DOHH2 (cell line): Measurements from ENCODE around the gene STARD3.

Experiments used
- H3F3A ChIP-seq: fragments of 200-600 bp; sonication (generic), shearing (Covaris generic); 2 replicates; pipeline ENCODE4 v1.6.0; 2016; ENCODE audit warnings: antibody characterized with exemption, mild to moderate bottlenecking; ENCODE audit not compliant: control insufficient read depth, insufficient read depth
- H3K27ac ChIP-seq: fragments of 200-600 bp; sonication (generic); 2 replicates; pipeline ENCODE4 v1.5.1; 2014; ENCODE audit warnings: low read depth, mild to moderate bottlenecking, low read length, moderate library complexity
- H3K27me3 ChIP-seq: fragments of 200-600 bp; sonication (generic); 2 replicates; pipeline ENCODE4 v1.6.1; 2014; ENCODE audit warnings: mild to moderate bottlenecking, low read length, mixed read lengths; ENCODE audit not compliant: control insufficient read depth
- H3K36me3 ChIP-seq: fragments of 200-600 bp; sonication (generic); 2 replicates; pipeline ENCODE4 v1.6.1; 2014; ENCODE audit warnings: mild to moderate bottlenecking, low read length, moderate library complexity, mixed read lengths; ENCODE audit not compliant: control insufficient read depth
- H3K4me1 ChIP-seq: fragments of 200-600 bp; sonication (generic); 2 replicates; pipeline ENCODE4 v1.6.1; 2014; ENCODE audit warnings: mild to moderate bottlenecking, low read length, mixed read lengths; ENCODE audit not compliant: control insufficient read depth
- H3K4me2 ChIP-seq: fragments of 200-600 bp; sonication (generic); 2 replicates; pipeline ENCODE4 v1.6.0; 2014; ENCODE audit warnings: mild to moderate bottlenecking, low read length, moderate library complexity
- H3K4me3 ChIP-seq: fragments of 200-600 bp; sonication (generic); 2 replicates; pipeline ENCODE4 v1.5.1; 2014; ENCODE audit warnings: mild to moderate bottlenecking, low read length, mixed read lengths
- H3K79me2 ChIP-seq: fragments of 200-600 bp; sonication (generic); 2 replicates; pipeline ENCODE4 v1.6.1; 2014; ENCODE audit warnings: mild to moderate bottlenecking, low read length, mixed read lengths; ENCODE audit not compliant: control insufficient read depth
- H3K9me2 ChIP-seq: fragments of 200-600 bp; sonication (generic); replicated peaks from 2 replicates; pipeline ENCODE4 v1.6.1; 2014; ENCODE audit warnings: mild to moderate bottlenecking, low read length, mixed read lengths; ENCODE audit not compliant: control insufficient read depth
- H3K9me3 ChIP-seq: fragments of 200-600 bp; sonication (generic); 2 replicates; pipeline ENCODE4 v1.6.1; 2014; ENCODE audit warnings: antibody characterized with exemption, low read length, mixed read lengths; ENCODE audit not compliant: control insufficient read depth, insufficient read depth
- H4K20me1 ChIP-seq: fragments of 200-600 bp; sonication (generic); 2 replicates; pipeline ENCODE4 v1.6.0; 2014; ENCODE audit warnings: low read depth, mild to moderate bottlenecking, antibody characterized with exemption, low read length, moderate library complexity; ENCODE audit not compliant: control insufficient read depth, insufficient read depth
- EZH2phosphoT487 ChIP-seq: fragments of 200-600 bp; sonication (generic); IDR thresholded peaks from 2 replicates; pipeline ENCODE4 v1.6.1; 2017; ENCODE audit warnings: borderline replicate concordance, mild to moderate bottlenecking, antibody characterized with exemption, low read length, moderate library complexity, mixed read lengths
- TF ChIP-seq, protein P1 (sequence below): fragments of 200-600 bp; sonication (generic); IDR thresholded peaks from one replicate; pipeline ENCODE4 v1.5.1; 2014; ENCODE audit warnings: antibody characterized with exemption, mild to moderate bottlenecking, low read depth, low read length; ENCODE audit not compliant: poor library complexity, severe bottlenecking

Gene STARD3

GRCh38 chr17:39631403-39631802 is 5.5 kb upstream of the STARD3 start:
- H3F3A ChIP-seq, result no peaks in the 10 kb centered on the region
- no peaks in the 10 kb centered on the region for H4K20me1 ChIP-seq
- H3K36me3 ChIP-seq, result no peaks in the 10 kb centered on the region
- peaks cover 14% of the 10 kb centered on the region for H3K4me1 ChIP-seq
- H3K27me3 ChIP-seq, result peaks cover 6% of the 10 kb centered on the region
- no peak overlapping the region for H3K27ac ChIP-seq
- H3K4me2 ChIP-seq, result no peak overlapping the region
- no peak overlapping the region for H3K4me3 ChIP-seq
- H3K79me2 ChIP-seq, result 0 out of 2 replicates have a peak, but pooled peaks cover 2% of the 10 kb centered on the region
- no peak for TF ChIP-seq EZH2phosphoT487
- TF ChIP-seq, protein P1, sequence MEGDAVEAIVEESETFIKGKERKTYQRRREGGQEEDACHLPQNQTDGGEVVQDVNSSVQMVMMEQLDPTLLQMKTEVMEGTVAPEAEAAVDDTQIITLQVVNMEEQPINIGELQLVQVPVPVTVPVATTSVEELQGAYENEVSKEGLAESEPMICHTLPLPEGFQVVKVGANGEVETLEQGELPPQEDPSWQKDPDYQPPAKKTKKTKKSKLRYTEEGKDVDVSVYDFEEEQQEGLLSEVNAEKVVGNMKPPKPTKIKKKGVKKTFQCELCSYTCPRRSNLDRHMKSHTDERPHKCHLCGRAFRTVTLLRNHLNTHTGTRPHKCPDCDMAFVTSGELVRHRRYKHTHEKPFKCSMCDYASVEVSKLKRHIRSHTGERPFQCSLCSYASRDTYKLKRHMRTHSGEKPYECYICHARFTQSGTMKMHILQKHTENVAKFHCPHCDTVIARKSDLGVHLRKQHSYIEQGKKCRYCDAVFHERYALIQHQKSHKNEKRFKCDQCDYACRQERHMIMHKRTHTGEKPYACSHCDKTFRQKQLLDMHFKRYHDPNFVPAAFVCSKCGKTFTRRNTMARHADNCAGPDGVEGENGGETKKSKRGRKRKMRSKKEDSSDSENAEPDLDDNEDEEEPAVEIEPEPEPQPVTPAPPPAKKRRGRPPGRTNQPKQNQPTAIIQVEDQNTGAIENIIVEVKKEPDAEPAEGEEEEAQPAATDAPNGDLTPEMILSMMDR, result no peak
- H3K9me2 ChIP-seq, result no peaks in the 10 kb centered on the region
- H3K9me3 ChIP-seq, result no peaks in the 10 kb centered on the region

DNA sequence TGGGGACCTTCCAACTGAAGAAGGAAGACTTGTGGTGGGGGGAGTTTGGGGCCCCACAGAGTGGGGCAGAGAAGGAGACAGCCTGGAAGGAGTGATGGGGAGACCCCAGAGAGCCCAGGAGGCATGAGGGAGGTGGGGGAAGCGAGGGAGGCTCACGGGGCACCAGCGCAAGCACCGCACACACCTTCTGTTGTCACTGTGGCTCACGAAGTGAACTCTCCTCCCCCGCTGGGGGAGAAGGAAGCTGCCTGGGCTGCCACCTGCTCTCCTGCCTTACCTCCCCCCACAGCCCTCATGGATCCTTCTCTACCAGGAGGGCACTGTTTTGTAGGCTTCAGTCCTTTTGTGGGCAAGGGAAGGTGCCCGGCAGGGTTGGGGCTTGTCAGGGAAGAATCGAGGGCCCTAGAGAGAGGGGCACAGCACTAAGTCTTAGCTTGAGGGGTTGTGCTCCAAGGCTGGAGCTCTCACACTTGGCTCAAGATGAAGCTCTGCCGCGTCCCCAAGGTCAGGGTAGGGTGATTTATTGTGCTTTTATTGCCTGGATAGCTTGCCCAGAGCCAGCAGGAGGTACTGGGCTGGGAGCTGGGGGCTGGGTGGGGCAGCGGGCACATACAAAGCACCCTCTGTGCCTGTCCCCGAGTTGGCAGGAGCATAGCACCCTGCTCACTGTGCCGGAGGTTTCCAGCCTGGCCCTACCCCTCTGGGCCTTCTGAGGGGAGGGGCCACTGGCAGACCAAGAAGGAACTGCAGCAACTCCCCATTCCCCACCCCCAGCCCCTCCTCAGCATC is 4.6 kb upstream of the STARD3 start:
- H3K9me3 ChIP-seq, result no peaks in the 10 kb centered on the region
- H3K4me3 ChIP-seq, result no peak overlapping the region
- no peaks in the 10 kb centered on the region for H3K27me3 ChIP-seq
- TF ChIP-seq EZH2phosphoT487, result no peak
- TF ChIP-seq, protein P1, result no peak
- no peak overlapping the region for H3K4me2 ChIP-seq
- H4K20me1 ChIP-seq, result no peaks in the 10 kb centered on the region
- no peak overlapping the region for H3K27ac ChIP-seq
- H3K4me1 ChIP-seq, result peaks cover 17% of the 10 kb centered on the region
- H3K79me2 ChIP-seq, result peaks cover 5% of the 10 kb centered on the region
- no peaks in the 10 kb centered on the region for H3K9me2 ChIP-seq
- H3F3A ChIP-seq, result no peaks in the 10 kb centered on the region
- no peaks in the 10 kb centered on the region for H3K36me3 ChIP-seq

GRCh38 chr17:39633570-39634183 is 3.3 kb upstream of the STARD3 start:
- TF ChIP-seq EZH2phosphoT487, result no peak
- TF ChIP-seq, protein P1, result no peak
- Histone ChIP-seq H3K27me3 (no peaks in the 10 kb centered on the region), H3K4me3 (no peak overlapping the region), H3K9me2 (no peaks in the 10 kb centered on the region), H3K4me1 (peaks cover 28% of the 10 kb centered on the region), H4K20me1 (no peaks in the 10 kb centered on the region), H3K27ac (no peak overlapping the region), H3K79me2 (peaks cover 18% of the 10 kb centered on the region), H3F3A (no peaks in the 10 kb centered on the region), H3K4me2 (no peak overlapping the region), H3K9me3 (no peaks in the 10 kb centered on the region), H3K36me3 (peaks cover 5% of the 10 kb centered on the region; the same call in 1 of the 2 replicates)
